Measurements from ENCODE around the gene SRP68. TPM values are rescaled to one million over a fixed set of nuclear protein-coding genes. Genes with fewer than 3 reads are reported as not detected.

SRP68 gene
- total RNA-seq, 1 experiment from 2014 or later, result 90.7 TPM

Small RNA genes within 50 kb of the gene (microRNA-seq; reads per million reads assigned to microRNA genes)
- 1.0 reads per million for gene MIR6868 (ENCODE audit: borderline number of aligned reads)

Other genes with a start within 250 kb of the SRP68 start
- 12.1 to 13.8 TPM (median 13.1 TPM) in 3 replicates for gene UNC13D, start 228.1 kb downstream of the SRP68 start, total RNA-seq (2021)
- 64.3 to 69.4 TPM (median 68.8 TPM) in 3 replicates for gene WBP2, start 217.2 kb downstream of the SRP68 start, total RNA-seq (2021)
- 4.4 to 10.0 TPM (median 6.8 TPM) in 3 replicates for gene TRIM47, start 193.9 kb downstream of the SRP68 start, total RNA-seq (2021)
- 51.3 to 56.4 TPM (median 51.4 TPM) in 3 replicates for gene TRIM65, start 175.6 kb downstream of the SRP68 start, total RNA-seq (2021)
- 107 to 146 TPM (median 116 TPM) in 3 replicates for gene MRPL38, start 167.6 kb downstream of the SRP68 start, total RNA-seq (2021)
- 19.8 to 23.7 TPM (median 21.0 TPM) in 3 replicates for gene FBF1, start 131.5 kb downstream of the SRP68 start, total RNA-seq (2021)
- 32.4 to 40.9 TPM (median 32.5 TPM) in 3 replicates for gene ACOX1, start 93.4 kb downstream of the SRP68 start, total RNA-seq (2021)
- 15.6 to 18.4 TPM (median 17.2 TPM) in 3 replicates for gene TEN1, start 93.3 kb downstream of the SRP68 start, total RNA-seq (2021)
- gene CDK3, start 71.7 kb downstream of the SRP68 start, total RNA-seq (2021), result 9.5 to 11.3 TPM (median 10.2 TPM) in 3 replicates
- 0.46 to 1.3 TPM (median 0.62 TPM) in 3 replicates for gene EVPL, start 45.2 kb downstream of the SRP68 start, total RNA-seq (2021)
- 1.7 to 2.9 TPM (median 2.0 TPM) in 3 replicates for gene GALR2, start 2.3 kb upstream of the SRP68 start, total RNA-seq (2021)
- 0.07 to 0.28 TPM (median 0.11 TPM) in 3 replicates for gene ZACN, start 6.7 kb upstream of the SRP68 start, total RNA-seq (2021)
- 90.0 to 126 TPM (median 96.2 TPM) in 3 replicates for gene EXOC7, start 31.3 kb upstream of the SRP68 start, total RNA-seq (2021)
- gene FOXJ1, start 68.7 kb upstream of the SRP68 start, total RNA-seq (2021), result 6.2 to 11.8 TPM (median 6.8 TPM) in 3 replicates
- gene RNF157, start 168.0 kb upstream of the SRP68 start, total RNA-seq (2021), result 11.2 to 15.1 TPM (median 13.7 TPM) in 3 replicates
- gene UBALD2, start 192.8 kb upstream of the SRP68 start, total RNA-seq (2021), result 24.4 to 30.3 TPM (median 28.2 TPM) in 3 replicates
- gene QRICH2, start 235.8 kb upstream of the SRP68 start, total RNA-seq (2021), result 1.5 to 3.2 TPM (median 2.7 TPM) in 3 replicates